GM12878 (cell line): ENCODE measurements around the gene UTP4.

Experiments
- BHLHE40 ChIP-seq, 2 experiments: fragments of 450-650 bp in 1 of 2; IDR thresholded peaks; 2 replicates each; pipeline ENCODE4 v1.6.1; 2011 to 2017; ENCODE audit warnings: low read depth in 2 of 2, borderline replicate concordance in 1 of 2, improper control_type of control experiment in 1 of 2, low read length in 1 of 2, mild to moderate bottlenecking in 1 of 2
- CEBPB ChIP-seq, 2 experiments: fragments of 150-350 bp in 1 of 2; IDR thresholded peaks; 2 replicates each; pipeline ENCODE4 v1.6.1; 2012 to 2014; ENCODE audit warnings: low read depth in 2 of 2, low read length in 2 of 2, borderline replicate concordance in 1 of 2, inconsistent platforms in 1 of 2
- CREM ChIP-seq: IDR thresholded peaks from 2 replicates; pipeline ENCODE4 v1.6.1; 2014; ENCODE audit warnings: antibody characterized with exemption, low read depth
- ESRRA ChIP-seq: IDR thresholded peaks from 2 replicates; pipeline ENCODE4 v1.6.1; 2012; ENCODE audit warnings: mild to moderate bottlenecking, low read length, improper control_type of control experiment
- EZH2 ChIP-seq: IDR thresholded peaks from 2 replicates; pipeline ENCODE4 v1.6.1; 2012; ENCODE audit warnings: low read depth, mild to moderate bottlenecking, control low read depth, inconsistent platforms, low read length, borderline replicate concordance; ENCODE audit not compliant: control insufficient read depth
- GATAD2B ChIP-seq: fragments of 450-650 bp; conservative IDR thresholded peaks from 2 replicates; pipeline ENCODE4 v1.6.1; 2017; ENCODE audit warnings: low read depth, mild to moderate bottlenecking, moderate library complexity
- MYC ChIP-seq: IDR thresholded peaks from 2 replicates; pipeline ENCODE4 v1.6.1; 2011; ENCODE audit warnings: mild to moderate bottlenecking, low read length, moderate library complexity, inconsistent platforms; ENCODE audit not compliant: insufficient read depth, insufficient replicate concordance, insufficient read length, severe bottlenecking
- POLR2AphosphoS5 ChIP-seq: IDR thresholded peaks from 2 replicates; pipeline ENCODE4 v1.6.1; 2011; ENCODE audit warnings: mild to moderate bottlenecking, low read length, inconsistent platforms
- ZNF207 ChIP-seq: fragments of 450-650 bp; IDR thresholded peaks from 2 replicates; pipeline ENCODE4 v1.6.1; 2014; ENCODE audit warnings: antibody characterized with exemption, mild to moderate bottlenecking, borderline replicate concordance
- TF ChIP-seq, protein P1 (sequence below), 3 experiments: IDR thresholded peaks in 2 of 3; conservative IDR thresholded peaks in 1 of 3; 2 replicates each; pipeline ENCODE4 v1.5.1; 2011; ENCODE audit warnings: low read depth in 3 of 3, low read length in 3 of 3, mild to moderate bottlenecking in 3 of 3, control low read depth in 2 of 3, moderate library complexity in 2 of 3, inconsistent platforms in 1 of 3, mixed read lengths in 1 of 3; ENCODE audit not compliant: control insufficient read depth in 2 of 3, insufficient read depth in 1 of 3; ENCODE audit errors: extremely low read depth in 1 of 3

DNA sequence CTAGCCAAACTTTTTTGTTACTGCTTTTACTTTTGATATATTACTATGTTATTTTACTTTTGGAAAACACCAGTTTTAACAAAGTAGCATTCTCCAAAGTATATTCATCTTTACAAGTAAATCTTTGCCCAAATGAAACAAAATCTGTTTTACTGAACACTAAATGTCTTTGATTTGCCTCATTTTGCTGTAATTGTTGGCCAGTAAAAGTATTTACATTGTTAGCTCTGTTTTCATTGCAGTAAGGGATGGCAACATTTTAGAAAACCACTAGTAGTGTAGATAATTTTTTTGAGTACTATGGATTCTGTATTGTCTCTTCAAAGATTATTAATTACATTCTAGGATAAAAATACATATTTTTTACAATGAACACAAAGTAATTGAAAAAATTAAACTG, 65.1 kb downstream of the UTP4 start:
- TF ChIP-seq POLR2AphosphoS5 (no peak), GATAD2B (no peak), BHLHE40 (IDR thresholded peaks at IDR 0.05; ENCODE audit: borderline replicate concordance in 1 of 2, low read depth in 2 of 2, low read length in 1 of 2) (no peak), MYC (no peak), EZH2 (no peak), CEBPB (IDR thresholded peaks at IDR 0.05; ENCODE audit: borderline replicate concordance in 1 of 2, low read depth in 2 of 2, low read length in 2 of 2) (no peak), CREM (no peak), ZNF207 (no peak), ESRRA (no peak)
- TF ChIP-seq, protein P1, sequence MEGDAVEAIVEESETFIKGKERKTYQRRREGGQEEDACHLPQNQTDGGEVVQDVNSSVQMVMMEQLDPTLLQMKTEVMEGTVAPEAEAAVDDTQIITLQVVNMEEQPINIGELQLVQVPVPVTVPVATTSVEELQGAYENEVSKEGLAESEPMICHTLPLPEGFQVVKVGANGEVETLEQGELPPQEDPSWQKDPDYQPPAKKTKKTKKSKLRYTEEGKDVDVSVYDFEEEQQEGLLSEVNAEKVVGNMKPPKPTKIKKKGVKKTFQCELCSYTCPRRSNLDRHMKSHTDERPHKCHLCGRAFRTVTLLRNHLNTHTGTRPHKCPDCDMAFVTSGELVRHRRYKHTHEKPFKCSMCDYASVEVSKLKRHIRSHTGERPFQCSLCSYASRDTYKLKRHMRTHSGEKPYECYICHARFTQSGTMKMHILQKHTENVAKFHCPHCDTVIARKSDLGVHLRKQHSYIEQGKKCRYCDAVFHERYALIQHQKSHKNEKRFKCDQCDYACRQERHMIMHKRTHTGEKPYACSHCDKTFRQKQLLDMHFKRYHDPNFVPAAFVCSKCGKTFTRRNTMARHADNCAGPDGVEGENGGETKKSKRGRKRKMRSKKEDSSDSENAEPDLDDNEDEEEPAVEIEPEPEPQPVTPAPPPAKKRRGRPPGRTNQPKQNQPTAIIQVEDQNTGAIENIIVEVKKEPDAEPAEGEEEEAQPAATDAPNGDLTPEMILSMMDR (IDR thresholded peaks at IDR 0.05 in 2 of 3, conservative IDR thresholded peaks at IDR 0.05 in 1 of 3; ENCODE audit: control insufficient read depth in 2 of 3, extremely low read depth in 1 of 3, insufficient read depth in 1 of 3, low read depth in 3 of 3, low read length in 3 of 3): no peak
